GM12878 (cell line): Measurements from ENCODE around the gene CHMP4B. TPM values are rescaled to one million over a fixed set of nuclear protein-coding genes. Genes with fewer than 3 reads are reported as not detected.

Experiments used
- ATAC-seq: fragments of 200-7000 bp; cut with Tn5 transposase; 3 replicates; pipeline ENCODE4 v1.9.1; 2020; ENCODE audit warnings: mild to moderate bottlenecking, moderate library complexity
- BruUV-seq: library from RNA; stranded (reverse); fragments of 400-500 nt; replicated peaks from 2 replicates; lab custom pipeline; 2021; lab: Mats Ljungman, UMichigan
- CTCF ChIA-PET: fragments of 300-600 bp; sonication (Branson Sonifier 250); formaldehyde crosslinking; extraction: SDS; loops from one replicate; lab custom pipeline; 2021; ENCODE audit warnings: inconsistent platforms; lab: Yijun Ruan, JAX
- POLR2A ChIA-PET: fragments of 350-600 bp; formaldehyde crosslinking; extraction: SDS; loops from one replicate; lab custom pipeline; 2021; ENCODE audit warnings: inconsistent platforms; lab: Charles Lee
- RAD21 ChIA-PET: fragments of 300-600 bp; sonication (Branson Sonifier 250); formaldehyde crosslinking; loops from one replicate; lab custom pipeline; 2023; ENCODE audit warnings: antibody characterized with exemption; ENCODE audit not compliant: unreplicated experiment; lab: Charles Lee
- SMC1A ChIA-PET: fragments of 300-600 bp; sonication (Branson Sonifier 250); formaldehyde crosslinking; loops from one replicate; lab custom pipeline; 2023; ENCODE audit not compliant: unreplicated experiment, uncharacterized antibody; lab: Charles Lee
- DNase-seq: peaks from one replicate; pipeline ENCODE4 v3.0.0-alpha.2; 2011; ENCODE audit warnings: low read depth, low spot score
- FAIRE-seq: peaks from 3 replicates; lab custom pipeline; 2011; peaks lifted over from hg19 to GRCh38; lab: Jason Lieb, UNC
- H2AFZ ChIP-seq: 2 replicates; pipeline ENCODE4 v1.6.0; 2011; ENCODE audit warnings: low read depth, low read length, control low read depth; ENCODE audit not compliant: control insufficient read depth
- H3K27ac ChIP-seq: 2 replicates; pipeline ENCODE4 v1.5.1; 2011; ENCODE audit warnings: control low read depth; ENCODE audit not compliant: control insufficient read depth, insufficient read depth
- H3K27me3 ChIP-seq, 2 experiments: replicated peaks in 1 of 2; 2 replicates each; pipeline versions ENCODE4 v1.6.0 to v1.6.1; 2011; ENCODE audit warnings: low read length in 1 of 2; ENCODE audit not compliant: control insufficient read depth in 2 of 2, insufficient read depth in 2 of 2
- H3K36me3 ChIP-seq, 2 experiments: 2 replicates each; pipeline ENCODE4 v1.5.1; 2011; ENCODE audit warnings: low read length in 1 of 2; ENCODE audit not compliant: control insufficient read depth in 2 of 2, insufficient read depth in 2 of 2
- H3K4me1 ChIP-seq: 2 replicates; pipeline ENCODE4 v1.6.1; 2011; ENCODE audit warnings: mild to moderate bottlenecking, low read length, moderate library complexity, mixed read lengths; ENCODE audit not compliant: control insufficient read depth, insufficient read depth
- H3K4me2 ChIP-seq: 2 replicates; pipeline ENCODE4 v1.6.0; 2011; ENCODE audit warnings: control low read depth; ENCODE audit not compliant: control insufficient read depth, insufficient read depth
- H3K4me3 ChIP-seq: fragments of 200-600 bp; sonication (generic); 2 replicates; pipeline ENCODE4 v1.5.1; 2016
- H3K79me2 ChIP-seq: 2 replicates; pipeline ENCODE4 v1.6.0; 2011; ENCODE audit warnings: low read length; ENCODE audit not compliant: control insufficient read depth, insufficient read depth
- H3K9ac ChIP-seq: 2 replicates; pipeline ENCODE4 v1.8.0; 2011; ENCODE audit warnings: low read length, control low read depth, mixed read lengths; ENCODE audit not compliant: control insufficient read depth, insufficient read depth
- H3K9me3 ChIP-seq: replicated peaks from 3 replicates; pipeline ENCODE4 v1.5.1; 2011; ENCODE audit warnings: mild to moderate bottlenecking, low read length; ENCODE audit not compliant: control insufficient read depth, insufficient read depth
- H4K20me1 ChIP-seq: 2 replicates; pipeline ENCODE4 v1.6.0; 2011; ENCODE audit not compliant: control insufficient read depth, insufficient read depth
- CBFB ChIP-seq: IDR thresholded peaks from 2 replicates; pipeline ENCODE4 v1.6.1; 2016; ENCODE audit warnings: antibody characterized with exemption, low read depth
- E4F1 ChIP-seq: fragments of 450-650 bp; IDR thresholded peaks from 2 replicates; pipeline ENCODE4 v1.6.1; 2018; ENCODE audit warnings: borderline replicate concordance, mild to moderate bottlenecking; ENCODE audit not compliant: partially characterized antibody
- JUND ChIP-seq: IDR thresholded peaks from 2 replicates; pipeline ENCODE4 v1.6.1; 2012; ENCODE audit warnings: low read depth, mild to moderate bottlenecking, low read length, improper control_type of control experiment, moderate library complexity
- NFYB ChIP-seq: IDR thresholded peaks from 2 replicates; pipeline ENCODE4 v1.6.1; 2011; ENCODE audit warnings: low read depth, mild to moderate bottlenecking, low read length, improper control_type of control experiment, moderate library complexity; ENCODE audit not compliant: insufficient read depth
- SIX5 ChIP-seq: IDR thresholded peaks from 2 replicates; pipeline ENCODE4 v1.6.1; 2011; ENCODE audit warnings: mild to moderate bottlenecking, low read depth, low read length, moderate library complexity; ENCODE audit not compliant: severe bottlenecking
- SUZ12 ChIP-seq: fragments of 200-600 bp; sonication (generic); IDR thresholded peaks from one replicate; pipeline ENCODE4 v1.6.1; 2018; ENCODE audit warnings: antibody characterized with exemption, mild to moderate bottlenecking; ENCODE audit not compliant: unreplicated experiment
- TCF3 ChIP-seq: IDR thresholded peaks from 2 replicates; pipeline ENCODE4 v1.6.1; 2012; ENCODE audit warnings: low read depth, mild to moderate bottlenecking, low read length, borderline replicate concordance; ENCODE audit not compliant: insufficient read depth
- WGBS: methylation state at CpG from one replicate; pipeline ENCODE4 v1.1.6; 2016; ENCODE audit warnings: low lambda C conversion rate; ENCODE audit not compliant: insufficient replicate concordance, insufficient coverage; ENCODE audit errors: missing lambda C conversion rate; 5-methylcytosine and 5-hydroxymethylcytosine counted together
- in situ Hi-C: fragments of 300-500 bp; cut with MboI; formaldehyde crosslinking; loops from 9 replicates; pipeline ENCODE4 v1.14.3; 2018; ENCODE audit warnings: mixed read lengths
- intact Hi-C: fragments of 100-400 bp; cut with micrococcal nuclease; formaldehyde crosslinking; loops from one replicate; pipeline ENCODE4 v1.14.2; 2022; ENCODE audit not compliant: unreplicated experiment
- polyA plus RNA-seq, 11 experiments: library from polyadenylated mRNA; depleted of rRNA in 4 of 11; unstranded in 6 of 11; stranded (reverse) in 5 of 11; fragments of >200 nt; fragmentation: Nextera tagmentation in 4 of 11; fragmentation: Illumina TruSeq in 1 of 11; extraction: Ambion mirVana in 4 of 11; extraction: Trizol in 1 of 11; gene quantifications; 1 replicate in 1 of 11; 2 replicates in 10 of 11; pipeline versions ENCODE4 v1.2.1 to v1.2.3, GENCODE V29; 2011 to 2016; ENCODE audit warnings: inconsistent platforms in 2 of 11, missing spikeins in 2 of 11, low read depth in 1 of 11
- total RNA-seq, 4 experiments: library from RNA; depleted of rRNA in 3 of 4; stranded (reverse); fragments of >200 nt in 3 of 4; fragmentation: Illumina TruSeq in 1 of 4; extraction: Trizol in 1 of 4; gene quantifications; 2 replicates each; pipeline versions ENCODE4 v1.2.1 to v1.2.3, GENCODE V29; 2013 to 2021

The CHMP4B gene
- total and polyA plus RNA-seq, 10 of the 15 experiments (the other 5 are each of a cell fraction or from before 2014, with no cell fraction given): 4.2 to 118 (median 49.6) TPM

- no peak for TF ChIP-seq SIX5
- no peak for TF ChIP-seq E4F1
Measured at GRCh38 chr20:33777816-33778215, 33.3 kb upstream of the CHMP4B start (continued).

GRCh38 chr20:33781133-33781532 lies 30.0 kb upstream of the CHMP4B start:
- no peaks in the 10 kb centered on the region for H3K79me2 ChIP-seq
- 100% methylated on average over 4 of the region's 4 CpGs for WGBS
- H2AFZ ChIP-seq: no peak overlapping the region
- ChIA-PET POLR2A (interaction anchor here (0.7 kb wide), 1 partner anchor 483 kb away, joined by 4 read pairs; no protein-coding TSS in a partner anchor), CTCF (no interaction called here), SMC1A (no interaction called here), RAD21 (interaction anchor here (1.1 kb wide), 1 partner anchor 9 kb away, joined by 3 read pairs; no protein-coding TSS in a partner anchor)
- intact Hi-C loops (no loop called here), in situ Hi-C loops (no loop called here)
- H3K27me3 ChIP-seq: no peaks in the 10 kb centered on the region
- no peaks in the 10 kb centered on the region for H4K20me1 ChIP-seq
- TF ChIP-seq JUND (no peak), NFYB (no peak), SUZ12 (no peak), CBFB (no peak), TCF3 (no peak)
- ATAC-seq (no peak), FAIRE-seq (no peak), DNase-seq (no peak)
- H3K9me3 ChIP-seq: no peaks in the 10 kb centered on the region
- H3K27ac ChIP-seq: no peak overlapping the region
- no peak overlapping the region for H3K4me2 ChIP-seq
- no peaks in the 10 kb centered on the region; a peak in 1 of 4 replicates for H3K36me3 ChIP-seq
- H3K4me1 ChIP-seq: peaks cover 42% of the 10 kb centered on the region
- no TSS peak for BruUV-seq
- no peak overlapping the region for H3K9ac ChIP-seq
- H3K4me3 ChIP-seq: no peak overlapping the region
